H1 (cell line): ENCODE results near the gene S100P. TPM values are rescaled to one million over a fixed set of nuclear protein-coding genes. Genes with fewer than 3 reads are reported as not detected.

Source experiments
- ASH2L ChIP-seq: fragments of 200-600, 300-600 bp; sonication (generic); IDR thresholded peaks from one replicate; pipeline ENCODE4 v1.7.1; 2017; ENCODE audit warnings: low read length
- CEBPB ChIP-seq: IDR thresholded peaks from 2 replicates; pipeline ENCODE4 v1.6.1; 2012; ENCODE audit warnings: low read depth, low read length
- CHD1 ChIP-seq: IDR thresholded peaks from 2 replicates; pipeline ENCODE4 v1.6.1; 2012; ENCODE audit warnings: low read depth, low read length, improper control_type of control experiment
- EZH2 ChIP-seq: fragments of 200-600 bp; sonication (generic); IDR thresholded peaks from 2 replicates; pipeline ENCODE4 v1.7.1; 2012; ENCODE audit warnings: low read depth, mild to moderate bottlenecking, moderate library complexity, low read length, inconsistent platforms; ENCODE audit not compliant: severe bottlenecking
- HDAC2 ChIP-seq, 2 experiments: fragments of 300-600 bp in 1 of 2; sonication (generic) in 1 of 2; IDR thresholded peaks; 2 replicates each; pipeline ENCODE4 v1.6.1; 2011 to 2012; ENCODE audit warnings: low read depth in 2 of 2, low read length in 2 of 2, mild to moderate bottlenecking in 2 of 2, moderate library complexity in 2 of 2, borderline replicate concordance in 1 of 2, inconsistent platforms in 1 of 2
- NANOG ChIP-seq: IDR thresholded peaks from 2 replicates; pipeline ENCODE4 v1.6.1; 2011; ENCODE audit warnings: low read length, low read depth, mild to moderate bottlenecking, inconsistent platforms; ENCODE audit not compliant: insufficient read depth, poor library complexity, severe bottlenecking
- RFX5 ChIP-seq: IDR thresholded peaks from 2 replicates; pipeline ENCODE4 v1.6.1; 2011; ENCODE audit warnings: low read depth, low read length, improper control_type of control experiment, borderline replicate concordance
- SUZ12 ChIP-seq: fragments of 200-600 bp; sonication (generic); IDR thresholded peaks from 2 replicates; pipeline ENCODE4 v1.6.1; 2012; ENCODE audit warnings: mild to moderate bottlenecking, inconsistent platforms, low read length, moderate library complexity, mixed read lengths
- TAF7 ChIP-seq: optimal IDR thresholded peaks from 2 replicates; pipeline ENCODE3; 2011; ENCODE audit warnings: low read depth, mild to moderate bottlenecking, inconsistent platforms, low read length, moderate library complexity, borderline replicate concordance
- ZNF274 ChIP-seq: IDR thresholded peaks from 2 replicates; pipeline ENCODE4 v1.7.0; 2012; ENCODE audit warnings: low read length, borderline replicate concordance; ENCODE audit errors: extremely low read depth
- polyA plus RNA-seq, 7 experiments: library from polyadenylated mRNA; depleted of rRNA in 3 of 7; stranded (reverse) in 5 of 7; unstranded in 2 of 7; fragments of >200 nt in 5 of 7; fragments of 200-250 nt in 2 of 7; gene quantifications; 1 replicate in 5 of 7; 2 replicates in 1 of 7; 4 replicates in 1 of 7; pipeline versions ENCODE4 v1.2.1 to v1.2.3, GENCODE V29; 2011 to 2013; ENCODE audit warnings: missing spikeins in 2 of 7, mixed read lengths in 2 of 7
- total RNA-seq: library from RNA; stranded (reverse); fragmentation: NEBNext Ultra II Directional; extraction: Animal tissue kit (Norgen Biotek cat#: 25700); gene quantifications from 2 replicates; pipeline ENCODE4 v1.2.1, GENCODE V29; 2021
- TF ChIP-seq, protein P1 (sequence below): fragments of 300-600 bp; sonication (generic); IDR thresholded peaks from 2 replicates; pipeline ENCODE4 v1.7.1; 2012; ENCODE audit warnings: low read length, moderate library complexity, mild to moderate bottlenecking, inconsistent platforms; ENCODE audit not compliant: insufficient replicate concordance

The S100P gene
- total and polyA plus RNA-seq, 2 of the 8 experiments (the other 6 are each of a cell fraction or from before 2014, with no cell fraction given), result not detected

DNA sequence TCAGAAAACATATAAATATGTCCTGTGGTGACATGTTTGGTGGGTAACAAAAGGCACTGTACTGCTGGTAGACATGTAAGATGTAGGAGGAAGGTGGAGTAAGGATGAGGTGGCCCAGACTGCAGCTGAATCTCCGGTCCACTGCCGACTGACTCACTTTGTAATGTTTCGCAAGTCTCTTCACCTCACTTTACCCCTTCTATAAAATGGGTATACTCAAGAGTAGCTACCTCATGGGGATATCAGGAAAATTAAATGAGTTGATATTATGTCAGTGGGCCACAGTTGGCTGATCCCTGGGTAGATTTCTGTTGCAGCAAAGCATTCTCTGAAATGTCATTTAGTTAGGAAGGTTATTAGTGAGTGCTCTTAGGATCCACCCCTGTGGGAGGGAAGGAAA, 31.1 kb upstream of the S100P start (continued):
- TF ChIP-seq, protein P1, sequence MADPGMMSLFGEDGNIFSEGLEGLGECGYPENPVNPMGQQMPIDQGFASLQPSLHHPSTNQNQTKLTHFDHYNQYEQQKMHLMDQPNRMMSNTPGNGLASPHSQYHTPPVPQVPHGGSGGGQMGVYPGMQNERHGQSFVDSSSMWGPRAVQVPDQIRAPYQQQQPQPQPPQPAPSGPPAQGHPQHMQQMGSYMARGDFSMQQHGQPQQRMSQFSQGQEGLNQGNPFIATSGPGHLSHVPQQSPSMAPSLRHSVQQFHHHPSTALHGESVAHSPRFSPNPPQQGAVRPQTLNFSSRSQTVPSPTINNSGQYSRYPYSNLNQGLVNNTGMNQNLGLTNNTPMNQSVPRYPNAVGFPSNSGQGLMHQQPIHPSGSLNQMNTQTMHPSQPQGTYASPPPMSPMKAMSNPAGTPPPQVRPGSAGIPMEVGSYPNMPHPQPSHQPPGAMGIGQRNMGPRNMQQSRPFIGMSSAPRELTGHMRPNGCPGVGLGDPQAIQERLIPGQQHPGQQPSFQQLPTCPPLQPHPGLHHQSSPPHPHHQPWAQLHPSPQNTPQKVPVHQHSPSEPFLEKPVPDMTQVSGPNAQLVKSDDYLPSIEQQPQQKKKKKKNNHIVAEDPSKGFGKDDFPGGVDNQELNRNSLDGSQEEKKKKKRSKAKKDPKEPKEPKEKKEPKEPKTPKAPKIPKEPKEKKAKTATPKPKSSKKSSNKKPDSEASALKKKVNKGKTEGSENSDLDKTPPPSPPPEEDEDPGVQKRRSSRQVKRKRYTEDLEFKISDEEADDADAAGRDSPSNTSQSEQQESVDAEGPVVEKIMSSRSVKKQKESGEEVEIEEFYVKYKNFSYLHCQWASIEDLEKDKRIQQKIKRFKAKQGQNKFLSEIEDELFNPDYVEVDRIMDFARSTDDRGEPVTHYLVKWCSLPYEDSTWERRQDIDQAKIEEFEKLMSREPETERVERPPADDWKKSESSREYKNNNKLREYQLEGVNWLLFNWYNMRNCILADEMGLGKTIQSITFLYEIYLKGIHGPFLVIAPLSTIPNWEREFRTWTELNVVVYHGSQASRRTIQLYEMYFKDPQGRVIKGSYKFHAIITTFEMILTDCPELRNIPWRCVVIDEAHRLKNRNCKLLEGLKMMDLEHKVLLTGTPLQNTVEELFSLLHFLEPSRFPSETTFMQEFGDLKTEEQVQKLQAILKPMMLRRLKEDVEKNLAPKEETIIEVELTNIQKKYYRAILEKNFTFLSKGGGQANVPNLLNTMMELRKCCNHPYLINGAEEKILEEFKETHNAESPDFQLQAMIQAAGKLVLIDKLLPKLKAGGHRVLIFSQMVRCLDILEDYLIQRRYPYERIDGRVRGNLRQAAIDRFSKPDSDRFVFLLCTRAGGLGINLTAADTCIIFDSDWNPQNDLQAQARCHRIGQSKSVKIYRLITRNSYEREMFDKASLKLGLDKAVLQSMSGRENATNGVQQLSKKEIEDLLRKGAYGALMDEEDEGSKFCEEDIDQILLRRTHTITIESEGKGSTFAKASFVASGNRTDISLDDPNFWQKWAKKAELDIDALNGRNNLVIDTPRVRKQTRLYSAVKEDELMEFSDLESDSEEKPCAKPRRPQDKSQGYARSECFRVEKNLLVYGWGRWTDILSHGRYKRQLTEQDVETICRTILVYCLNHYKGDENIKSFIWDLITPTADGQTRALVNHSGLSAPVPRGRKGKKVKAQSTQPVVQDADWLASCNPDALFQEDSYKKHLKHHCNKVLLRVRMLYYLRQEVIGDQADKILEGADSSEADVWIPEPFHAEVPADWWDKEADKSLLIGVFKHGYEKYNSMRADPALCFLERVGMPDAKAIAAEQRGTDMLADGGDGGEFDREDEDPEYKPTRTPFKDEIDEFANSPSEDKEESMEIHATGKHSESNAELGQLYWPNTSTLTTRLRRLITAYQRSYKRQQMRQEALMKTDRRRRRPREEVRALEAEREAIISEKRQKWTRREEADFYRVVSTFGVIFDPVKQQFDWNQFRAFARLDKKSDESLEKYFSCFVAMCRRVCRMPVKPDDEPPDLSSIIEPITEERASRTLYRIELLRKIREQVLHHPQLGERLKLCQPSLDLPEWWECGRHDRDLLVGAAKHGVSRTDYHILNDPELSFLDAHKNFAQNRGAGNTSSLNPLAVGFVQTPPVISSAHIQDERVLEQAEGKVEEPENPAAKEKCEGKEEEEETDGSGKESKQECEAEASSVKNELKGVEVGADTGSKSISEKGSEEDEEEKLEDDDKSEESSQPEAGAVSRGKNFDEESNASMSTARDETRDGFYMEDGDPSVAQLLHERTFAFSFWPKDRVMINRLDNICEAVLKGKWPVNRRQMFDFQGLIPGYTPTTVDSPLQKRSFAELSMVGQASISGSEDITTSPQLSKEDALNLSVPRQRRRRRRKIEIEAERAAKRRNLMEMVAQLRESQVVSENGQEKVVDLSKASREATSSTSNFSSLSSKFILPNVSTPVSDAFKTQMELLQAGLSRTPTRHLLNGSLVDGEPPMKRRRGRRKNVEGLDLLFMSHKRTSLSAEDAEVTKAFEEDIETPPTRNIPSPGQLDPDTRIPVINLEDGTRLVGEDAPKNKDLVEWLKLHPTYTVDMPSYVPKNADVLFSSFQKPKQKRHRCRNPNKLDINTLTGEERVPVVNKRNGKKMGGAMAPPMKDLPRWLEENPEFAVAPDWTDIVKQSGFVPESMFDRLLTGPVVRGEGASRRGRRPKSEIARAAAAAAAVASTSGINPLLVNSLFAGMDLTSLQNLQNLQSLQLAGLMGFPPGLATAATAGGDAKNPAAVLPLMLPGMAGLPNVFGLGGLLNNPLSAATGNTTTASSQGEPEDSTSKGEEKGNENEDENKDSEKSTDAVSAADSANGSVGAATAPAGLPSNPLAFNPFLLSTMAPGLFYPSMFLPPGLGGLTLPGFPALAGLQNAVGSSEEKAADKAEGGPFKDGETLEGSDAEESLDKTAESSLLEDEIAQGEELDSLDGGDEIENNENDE, result no peak
- TF ChIP-seq CHD1, result no peak
- no peak for TF ChIP-seq CEBPB
- TF ChIP-seq EZH2, result no peak
- no peak for TF ChIP-seq SUZ12
- no peak for TF ChIP-seq NANOG
- no peak for TF ChIP-seq ZNF274
- no peak for TF ChIP-seq HDAC2 (IDR thresholded peaks at IDR 0.05; ENCODE audit: borderline replicate concordance in 1 of 2, low read depth in 2 of 2, low read length in 2 of 2)
- no peak for TF ChIP-seq RFX5
- TF ChIP-seq TAF7, result no peak
- TF ChIP-seq ASH2L, result no peak
